ENCODE measurements around the gene FOXO1.

DNA sequence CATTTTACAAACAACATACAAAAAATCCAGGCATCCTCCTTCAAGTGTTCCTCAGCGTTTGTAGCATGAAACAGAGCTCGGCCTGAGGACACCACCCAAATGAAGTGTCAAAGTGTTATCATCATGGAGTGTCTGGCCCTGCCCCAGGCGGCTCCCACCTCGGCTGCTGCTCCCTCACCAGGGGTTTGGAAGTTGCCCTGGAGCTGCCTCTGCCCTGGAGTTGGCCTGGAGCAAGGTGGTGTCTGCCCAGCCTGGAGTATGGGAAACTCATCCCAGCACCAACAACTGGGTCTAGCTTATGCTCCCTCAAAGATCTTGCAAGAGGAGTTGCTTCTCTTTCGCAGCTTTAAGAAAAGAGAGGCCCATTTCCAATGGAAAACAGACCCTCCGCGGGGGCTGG lies 120.4 kb downstream of the FOXO1 start:
- no peak for TF ChIP-seq CTCF (conservative IDR thresholded peaks at IDR 0.05 in 1 of 2, IDR thresholded peaks at IDR 0.05 in 1 of 2; ENCODE audit: low read depth in 1 of 2, low read length in 2 of 2)
- no peak for TF ChIP-seq EZH2 (IDR thresholded peaks at IDR 0.05; ENCODE audit: low read length, missing control alignments)
